GOT3 (cell line): ENCODE data around the gene GNA12.

Experiments used
- DNase-seq: peaks from one replicate; lab custom pipeline; 2025; ENCODE audit warnings: mixed read lengths; lab: John Stamatoyannopoulos, UW

GNA12 gene

GRCh38 chr7:2802504-2803341 is 41.4 kb downstream of the GNA12 start:
- no peak for DNase-seq

GRCh38 chr7:2802101-2802500 is 42.0 kb downstream of the GNA12 start:
- no peak for DNase-seq

- DNase-seq: no peak
These were observed 43.0 kb downstream of the GNA12 start for GRCh38 chr7:2800931-2801688.

GRCh38 chr7:2800220-2800930 is 43.7 kb downstream of the GNA12 start:
- DNase-seq: no peak

GRCh38 chr7:2799253-2799652 is 44.9 kb downstream of the GNA12 start:
- DNase-seq: no peak

GRCh38 chr7:2798669-2799068 is 45.4 kb downstream of the GNA12 start:
- no peak for DNase-seq

GRCh38 chr7:2796358-2797352 is 47.5 kb downstream of the GNA12 start:
- DNase-seq: no peak

GRCh38 chr7:2795906-2796305 is 48.2 kb downstream of the GNA12 start:
- DNase-seq: no peak

- DNase-seq: no peak
These were observed 49.1 kb downstream of the GNA12 start for GRCh38 chr7:2794836-2795636.

- no peak for DNase-seq
These were observed 51.1 kb downstream of the GNA12 start for GRCh38 chr7:2792856-2793487.

GRCh38 chr7:2792235-2792634 is 51.9 kb downstream of the GNA12 start:
- no peak for DNase-seq

- no peak for DNase-seq
These were observed 52.7 kb downstream of the GNA12 start for GRCh38 chr7:2791390-2791789.

GRCh38 chr7:2787251-2787951 is 56.7 kb downstream of the GNA12 start:
- DNase-seq: no peak

- DNase-seq: no peak
These were observed 57.4 kb downstream of the GNA12 start for GRCh38 chr7:2786607-2787116.

- no peak for DNase-seq
These were observed 59.0 kb downstream of the GNA12 start for GRCh38 chr7:2785071-2785500.

GRCh38 chr7:2782565-2782964 is 61.5 kb downstream of the GNA12 start:
- DNase-seq: no peak

GRCh38 chr7:2782121-2782520 is 62.0 kb downstream of the GNA12 start:
- no peak for DNase-seq

GRCh38 chr7:2781636-2782035 is 62.5 kb downstream of the GNA12 start:
- no peak for DNase-seq

- DNase-seq: no peak
These were observed 65.1 kb downstream of the GNA12 start for GRCh38 chr7:2779051-2779450.
